K562 (cell line): Measurements from ENCODE around the gene FTSJ3. TPM values are rescaled to one million over a fixed set of nuclear protein-coding genes. Genes with fewer than 3 reads are reported as not detected.
A peak's percentile ranks its signal among the peaks of the same experiment; 100 is the strongest.

ENCODE experiments used
- ATAC-seq: fragments of 200-7000 bp; cut with Tn5 transposase; 3 replicates; pipeline ENCODE4 v1.9.1; 2020; ENCODE audit warnings: moderate library complexity
- BruUV-seq: library from RNA; stranded (reverse); fragments of 400-500 nt; replicated peaks from 2 replicates; lab custom pipeline; 2021; lab: Mats Ljungman, UMichigan
- CTCF ChIA-PET: fragments of 300-600 bp; formaldehyde crosslinking; extraction: SDS; loops from one replicate; lab custom pipeline; 2021; ENCODE audit warnings: low intra/inter-chr PET ratio; lab: Yijun Ruan, JAX
- POLR2A ChIA-PET: fragments of 300-600, 350-650 bp; sonication (Branson Sonifier 250); formaldehyde crosslinking; extraction: SDS; loops from one replicate; lab custom pipeline; 2021; ENCODE audit warnings: antibody characterized with exemption, inconsistent platforms; lab: Yijun Ruan, JAX
- DNase-seq, 4 experiments: peaks; one replicate each; pipeline versions ENCODE4 v3.0.0 to v3.0.0-alpha.2; 2011 to 2018; ENCODE audit warnings: low spot score in 3 of 4, mixed read lengths in 3 of 4; ENCODE audit errors: extremely low read depth in 1 of 4
- FAIRE-seq: peaks from 2 replicates; lab custom pipeline; 2011; peaks lifted over from hg19 to GRCh38; lab: Jason Lieb, UNC
- H2AFZ ChIP-seq: 2 replicates; pipeline ENCODE4 v1.6.0; 2011; ENCODE audit warnings: low read depth, low read length, control low read depth, inconsistent platforms
- H3K27ac ChIP-seq: fragments of 200-600 bp; 3 replicates; pipeline ENCODE4 v1.8.0; 2011; ENCODE audit warnings: low read depth, mild to moderate bottlenecking, control low read depth, inconsistent platforms, low read length, moderate library complexity, mixed read lengths; ENCODE audit errors: extremely low read depth
- H3K27me3 ChIP-seq, 2 experiments: fragments of 300-600 bp in 1 of 2; 2 replicates in 1 of 2; 3 replicates in 1 of 2; pipeline versions ENCODE4 v1.6.0 to v1.8.0; 2011; ENCODE audit warnings: inconsistent platforms in 2 of 2, low read length in 2 of 2, mild to moderate bottlenecking in 1 of 2, mixed read lengths in 1 of 2, moderate library complexity in 1 of 2; ENCODE audit not compliant: control insufficient read depth in 2 of 2, insufficient read depth in 2 of 2
- H3K36me3 ChIP-seq: fragments of 300-600 bp; 3 replicates; pipeline ENCODE4 v1.8.0; 2011; ENCODE audit warnings: mild to moderate bottlenecking, low read length, inconsistent platforms; ENCODE audit not compliant: control insufficient read depth, insufficient read depth
- H3K4me1 ChIP-seq, 2 experiments: fragments of 200-600 bp in 1 of 2; replicated peaks in 1 of 2; 2 replicates in 1 of 2; 3 replicates in 1 of 2; pipeline versions ENCODE4 v1.5.1 to v1.8.0; 2011; ENCODE audit warnings: inconsistent platforms in 2 of 2, low read length in 2 of 2, mild to moderate bottlenecking in 1 of 2, mixed read lengths in 1 of 2, moderate library complexity in 1 of 2; ENCODE audit not compliant: control insufficient read depth in 2 of 2, insufficient read depth in 2 of 2
- H3K4me2 ChIP-seq: 2 replicates; pipeline ENCODE4 v1.6.1; 2011; ENCODE audit warnings: low read length, control low read depth, inconsistent platforms, mixed read lengths; ENCODE audit not compliant: insufficient read depth
- H3K4me3 ChIP-seq: fragments of 200-600 bp; sonication (generic), shearing (Covaris generic); 2 replicates; pipeline ENCODE4 v1.5.1; 2016; ENCODE audit warnings: control low read depth, inconsistent platforms
- H3K79me2 ChIP-seq: fragments of 200-600 bp; 3 replicates; pipeline ENCODE4 v1.8.0; 2011; ENCODE audit warnings: low read length, inconsistent platforms; ENCODE audit not compliant: control insufficient read depth, insufficient read depth
- H3K9ac ChIP-seq, 2 experiments: 2 replicates each; pipeline versions ENCODE4 v1.6.0 to v1.6.1; 2011; ENCODE audit warnings: low read depth in 2 of 2, low read length in 2 of 2, control low read depth in 1 of 2, inconsistent platforms in 1 of 2, mild to moderate bottlenecking in 1 of 2, mixed read lengths in 1 of 2; ENCODE audit not compliant: insufficient read depth in 1 of 2
- H3K9me1 ChIP-seq: one replicate; pipeline ENCODE4 v1.6.0; 2011; ENCODE audit warnings: inconsistent platforms, mild to moderate bottlenecking, low read length, moderate library complexity; ENCODE audit not compliant: control insufficient read depth, insufficient read depth
- H3K9me3 ChIP-seq: replicated peaks from 2 replicates; pipeline ENCODE4 v1.5.1; 2011; ENCODE audit warnings: low read depth, low read length, inconsistent platforms; ENCODE audit not compliant: control insufficient read depth, insufficient read depth
- H4K20me1 ChIP-seq: replicated peaks from 2 replicates; pipeline ENCODE4 v1.6.1; 2011; ENCODE audit warnings: low read length, inconsistent platforms, mixed read lengths; ENCODE audit not compliant: control insufficient read depth, insufficient read depth
- ASH1L ChIP-seq: fragments of 450-650 bp; IDR thresholded peaks from 2 replicates; pipeline ENCODE4 v1.6.1; 2018; ENCODE audit warnings: borderline replicate concordance, mild to moderate bottlenecking, low read depth; ENCODE audit not compliant: partially characterized antibody
- BCOR ChIP-seq: fragments of 450-650 bp; IDR thresholded peaks from 2 replicates; pipeline ENCODE4 v1.6.1; 2016
- CBFA2T3 ChIP-seq: fragments of 450-650 bp; IDR thresholded peaks from 2 replicates; pipeline ENCODE4 v1.6.1; 2017
- CTCFL ChIP-seq: IDR thresholded peaks from 2 replicates; pipeline ENCODE4 v1.6.1; 2011; ENCODE audit warnings: borderline replicate concordance, low read depth, mild to moderate bottlenecking, moderate library complexity, low read length; ENCODE audit not compliant: insufficient read depth, poor library complexity, severe bottlenecking
- CXXC5 ChIP-seq: fragments of 250-450 bp; sonication (Bioruptor Pico); IDR thresholded peaks from 2 replicates; pipeline ENCODE4 v1.8.0; 2022; ENCODE audit warnings: inconsistent platforms, mild to moderate bottlenecking, moderate library complexity
- DPF2 ChIP-seq: fragments of 450-650 bp; IDR thresholded peaks from 2 replicates; pipeline ENCODE4 v1.6.1; 2016
- ELF1 ChIP-seq: fragments of 200-800 bp; sonication (Bioruptor generic); IDR thresholded peaks from 2 replicates; pipeline ENCODE4 v1.6.1; 2016; ENCODE audit warnings: missing genetic modification characterization, missing compliant biosample characterization
- ELF2 ChIP-seq: fragments of 250-450 bp; sonication (Bioruptor Pico); IDR thresholded peaks from 2 replicates; pipeline ENCODE4 v1.5.0; 2021; ENCODE audit warnings: mild to moderate bottlenecking
- ETS2 ChIP-seq: IDR thresholded peaks from 2 replicates; pipeline ENCODE4 v1.6.1; 2016; ENCODE audit warnings: borderline replicate concordance, missing genetic modification characterization, mild to moderate bottlenecking, moderate library complexity, missing compliant biosample characterization; ENCODE audit not compliant: poor library complexity, severe bottlenecking
- KLF16 ChIP-seq: IDR thresholded peaks from 2 replicates; pipeline ENCODE4 v1.6.1; 2016; ENCODE audit warnings: antibody characterized with exemption
- KLF6 ChIP-seq: fragments of 250-450 bp; sonication (Bioruptor Pico); IDR thresholded peaks from 2 replicates; pipeline ENCODE4 v1.4.0; 2020; ENCODE audit warnings: mild to moderate bottlenecking, moderate library complexity, borderline replicate concordance
- NCOR1 ChIP-seq: fragments of 450-650 bp; IDR thresholded peaks from 2 replicates; pipeline ENCODE4 v1.6.1; 2016; ENCODE audit warnings: mild to moderate bottlenecking, moderate library complexity
- PKNOX1 ChIP-seq: fragments of 450-650 bp; IDR thresholded peaks from 2 replicates; pipeline ENCODE4 v1.6.1; 2016
- POLR2AphosphoS5 ChIP-seq: IDR thresholded peaks from 2 replicates; pipeline ENCODE4 v1.6.1; 2011; ENCODE audit warnings: mild to moderate bottlenecking, low read depth, low read length, moderate library complexity; ENCODE audit not compliant: control insufficient read depth, insufficient read depth
- SMAD3 ChIP-seq: fragments of 450-650 bp; formaldehyde crosslinking; conservative IDR thresholded peaks from 2 replicates; pipeline ENCODE4 v1.4.0; 2020; ENCODE audit warnings: mild to moderate bottlenecking
- SNIP1 ChIP-seq: fragments of 450-650 bp; IDR thresholded peaks from 2 replicates; pipeline ENCODE4 v1.7.1; 2017; ENCODE audit warnings: low read depth, mild to moderate bottlenecking
- TBP ChIP-seq: optimal IDR thresholded peaks from 2 replicates; pipeline ENCODE3; 2011; ENCODE audit warnings: low read depth, low read length, improper control_type of control experiment
- ZNF133 ChIP-seq: fragments of 250-450 bp; sonication (Bioruptor Pico); IDR thresholded peaks from 2 replicates; pipeline ENCODE4 v1.4.0; 2020; ENCODE audit warnings: mild to moderate bottlenecking
- ZNF253 ChIP-seq: fragments of 250-450 bp; sonication (Bioruptor Pico); conservative IDR thresholded peaks from 2 replicates; pipeline ENCODE4 v1.6.1; 2021; ENCODE audit warnings: mild to moderate bottlenecking
- WGBS: fragments of 100-300 bp; shearing (Covaris generic); methylation state at CpG from one replicate; pipeline ENCODE4 v1.1.6; 2016; ENCODE audit warnings: low coverage, mixed read lengths; ENCODE audit not compliant: insufficient coverage; ENCODE audit errors: missing lambda C conversion rate; 5-methylcytosine and 5-hydroxymethylcytosine counted together
- in situ Hi-C: fragments of 300-500 bp; cut with MboI; formaldehyde crosslinking; loops from 4 replicates; pipeline ENCODE4 v1.15.0; 2018; ENCODE audit warnings: inconsistent platforms, mixed read lengths
- intact Hi-C: fragments of 100-400 bp; cut with micrococcal nuclease; formaldehyde crosslinking; loops from 2 replicates; pipeline ENCODE4 v1.14.2; 2022
- polyA plus RNA-seq, 8 experiments: library from polyadenylated mRNA; depleted of rRNA in 4 of 8; stranded (reverse) in 5 of 8; unstranded in 3 of 8; fragments of >200 nt; fragmentation: Nextera tagmentation in 2 of 8; fragmentation: Illumina TruSeq in 1 of 8; extraction: Ambion mirVana in 2 of 8; extraction: Trizol in 1 of 8; gene quantifications; 2 replicates each; pipeline versions ENCODE4 v1.2.1 to v1.2.3, GENCODE V29; 2011 to 2014; ENCODE audit warnings: inconsistent platforms in 1 of 8, missing spikeins in 1 of 8
- total RNA-seq, 7 experiments: library from RNA; depleted of rRNA in 6 of 7; stranded (reverse); fragments of >200 nt in 6 of 7; fragmentation: Illumina TruSeq in 2 of 7; extraction: Trizol in 2 of 7; gene quantifications; 2 replicates each; pipeline versions ENCODE4 v1.2.1 to v1.2.3, GENCODE V29; 2011 to 2021; ENCODE audit warnings: low replicate concordance in 1 of 7

The FTSJ3 gene
- total and polyA plus RNA-seq, 9 of the 15 experiments (the other 6 are each of a cell fraction or from before 2014, with no cell fraction given), result 18.0 to 65.6 (median 52.4) TPM

GRCh38 chr17:63843910-63844677, 16.6 kb upstream of the FTSJ3 start:
- 19% methylated on average over 9 of the region's 9 CpGs for WGBS
- no peaks in the 10 kb centered on the region for H3K9me1 ChIP-seq
- ChIA-PET CTCF (interaction anchor here (0.6 kb wide), 1 partner anchor 22 kb away, joined by 3 read pairs; no protein-coding TSS in a partner anchor), POLR2A (interaction anchor here (0.9 to 5.8 kb wide), 4 partner anchors 10 to 70 kb away, joined by 5 to 66 read pairs (median 6); partner anchors contain the start of genes CCDC47, DDX42, FTSJ3 and PSMC5)
- peaks cover 9% of the 10 kb centered on the region; the same call in 1 of the 3 replicates for H3K36me3 ChIP-seq
- peak; percentile 90 for FAIRE-seq
- in situ Hi-C loops (loop anchor here (25.0 kb wide), 1 partner anchor 407 kb away; the partner anchor contains the start of gene CYB561), intact Hi-C loops (loop anchor here (1.0 to 10.0 kb wide), 4 partner anchors 17 to 409 kb away; partner anchors contain the start of genes CCDC47, FTSJ3, MAP3K3 and PSMC5)
- DNase-seq, result peak in 3 of 4 experiments; percentile 37 to 86 (median 67)
- peak overlapping the region; percentile 75 to 89 for H3K9ac ChIP-seq
- peak overlapping the region; percentile 35 for H2AFZ ChIP-seq
- peaks cover 27 to 48% of the 10 kb centered on the region in 2 experiments for H3K4me1 ChIP-seq
- H3K4me2 ChIP-seq, result peak overlapping the region; percentile 71
- peaks cover 39% of the 10 kb centered on the region for H3K79me2 ChIP-seq
- H3K9me3 ChIP-seq, result 0 out of 2 replicates have a peak, but pooled peaks cover 2% of the 10 kb centered on the region
- no peaks in the 10 kb centered on the region for H3K27me3 ChIP-seq
- peak overlapping the region; percentile 93 for H3K27ac ChIP-seq
- H4K20me1 ChIP-seq, result no peaks in the 10 kb centered on the region
- 0 out of 3 replicates have a peak, but pooled peaks have one; percentile 6 for ATAC-seq
- H3K4me3 ChIP-seq, result peak overlapping the region; percentile 95
- BruUV-seq, result no TSS peak
- no peak for TF ChIP-seq BCOR
- TF ChIP-seq ZNF133, result no peak
- TF ChIP-seq DPF2, result peak; percentile 60
- TF ChIP-seq CBFA2T3, result peak; percentile 68
- TF ChIP-seq KLF6 (CRISPR knock-in tag), result no peak
- TF ChIP-seq NCOR1, result 0 out of 2 replicates have a peak, but pooled peaks have one; percentile 11
- no peak for TF ChIP-seq CTCFL
- TF ChIP-seq KLF16, result no peak
- TF ChIP-seq ELF2 (CRISPR knock-in tag), result no peak
- no peak for TF ChIP-seq SNIP1
- TF ChIP-seq TBP, result peak; percentile 32
- TF ChIP-seq ETS2 (tag), result no peak
- no peak for TF ChIP-seq ASH1L
- 0 out of 2 replicates have a peak, but pooled peaks have one; percentile 9 for TF ChIP-seq CXXC5 (CRISPR knock-in tag)
- TF ChIP-seq ELF1, result no peak
- peak; percentile 87 for TF ChIP-seq PKNOX1
- TF ChIP-seq ZNF253 (CRISPR knock-in tag), result no peak
- no peak for TF ChIP-seq SMAD3 (CRISPR knock-in tag)
- peak; percentile 27; the same call in 1 of the 2 replicates for TF ChIP-seq POLR2AphosphoS5
